ENCODE results near the gene GABRB2.

DNA sequence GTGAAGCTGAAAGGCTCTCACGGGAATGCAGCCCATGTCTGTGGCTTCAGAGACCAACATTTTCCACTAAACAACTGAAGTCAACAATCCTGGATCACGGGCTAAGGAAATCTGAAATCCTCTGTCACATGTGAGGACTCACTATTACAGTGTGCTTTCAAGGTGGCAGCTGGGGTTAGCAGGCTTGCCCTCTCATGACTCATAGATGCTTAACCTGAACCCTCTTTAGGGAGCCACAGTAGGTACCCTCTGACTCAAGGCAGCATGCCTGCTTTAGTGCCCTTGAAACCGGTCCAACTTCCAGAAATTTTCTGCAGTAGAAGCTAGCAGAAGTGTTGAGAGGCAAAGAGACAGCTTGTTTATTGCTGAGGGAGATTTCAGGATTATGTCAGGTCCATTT lies 232.5 kb downstream of the GABRB2 start:
- TF ChIP-seq, protein P1, sequence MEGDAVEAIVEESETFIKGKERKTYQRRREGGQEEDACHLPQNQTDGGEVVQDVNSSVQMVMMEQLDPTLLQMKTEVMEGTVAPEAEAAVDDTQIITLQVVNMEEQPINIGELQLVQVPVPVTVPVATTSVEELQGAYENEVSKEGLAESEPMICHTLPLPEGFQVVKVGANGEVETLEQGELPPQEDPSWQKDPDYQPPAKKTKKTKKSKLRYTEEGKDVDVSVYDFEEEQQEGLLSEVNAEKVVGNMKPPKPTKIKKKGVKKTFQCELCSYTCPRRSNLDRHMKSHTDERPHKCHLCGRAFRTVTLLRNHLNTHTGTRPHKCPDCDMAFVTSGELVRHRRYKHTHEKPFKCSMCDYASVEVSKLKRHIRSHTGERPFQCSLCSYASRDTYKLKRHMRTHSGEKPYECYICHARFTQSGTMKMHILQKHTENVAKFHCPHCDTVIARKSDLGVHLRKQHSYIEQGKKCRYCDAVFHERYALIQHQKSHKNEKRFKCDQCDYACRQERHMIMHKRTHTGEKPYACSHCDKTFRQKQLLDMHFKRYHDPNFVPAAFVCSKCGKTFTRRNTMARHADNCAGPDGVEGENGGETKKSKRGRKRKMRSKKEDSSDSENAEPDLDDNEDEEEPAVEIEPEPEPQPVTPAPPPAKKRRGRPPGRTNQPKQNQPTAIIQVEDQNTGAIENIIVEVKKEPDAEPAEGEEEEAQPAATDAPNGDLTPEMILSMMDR (conservative IDR thresholded peaks at IDR 0.05): no peak
- TF ChIP-seq ZFX (IDR thresholded peaks at IDR 0.05): no peak
